GM21390 (cell line): ENCODE measurements around the gene BRAF.
A peak's percentile ranks its signal among the peaks of the same experiment; 100 is the strongest.
"Not testable (repeated sequence)": the region's sequence is repeated elsewhere in the genome, so short reads cannot be mapped to it uniquely, and the experiment has no call there.

Source experiments
- ATAC-seq: cut with Tn5 transposase; IDR thresholded peaks from one replicate; pipeline ENCODE4 v1.9.1; 2021; ENCODE audit not compliant: unreplicated experiment

BRAF gene

DNA sequence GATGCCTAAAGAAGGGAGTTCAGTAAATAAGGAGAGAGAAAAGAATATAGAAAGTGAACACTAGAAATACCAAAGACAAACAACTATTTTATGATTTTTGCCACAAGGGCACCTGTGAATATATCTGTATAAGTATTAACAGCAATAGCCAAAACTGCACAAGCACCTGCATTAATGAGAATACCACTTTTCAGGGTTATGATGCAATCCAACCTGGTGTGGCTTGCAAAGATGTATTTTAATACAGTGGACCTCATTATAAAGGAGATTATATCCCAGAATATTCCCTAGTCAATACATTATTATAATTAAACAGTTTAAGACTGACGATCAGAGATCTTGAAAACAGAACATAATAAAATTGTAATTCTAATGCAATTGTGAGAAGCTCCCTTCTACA is 4.0 kb downstream of the BRAF start:
- ATAC-seq, result no peak

DNA sequence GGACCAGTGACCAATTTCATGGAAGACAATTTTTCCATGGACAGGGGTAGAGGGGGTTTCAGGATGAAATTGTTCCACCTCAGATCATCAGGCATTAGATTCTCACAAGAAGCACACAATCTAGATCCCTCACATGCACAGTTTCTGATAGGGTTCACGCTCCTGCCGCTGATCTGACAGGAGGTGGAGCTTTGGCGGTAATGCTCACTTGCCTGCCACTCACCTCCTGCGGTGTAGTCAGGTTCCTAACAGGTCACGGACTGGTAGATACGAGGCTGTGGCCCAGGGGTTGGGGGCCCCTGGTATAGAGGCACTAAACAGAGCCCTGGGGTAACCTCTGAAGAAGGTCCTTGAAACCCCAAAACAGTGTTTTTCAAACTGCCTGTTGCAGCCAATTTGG is 6.5 kb downstream of the BRAF start:
- ATAC-seq, result no peak

DNA sequence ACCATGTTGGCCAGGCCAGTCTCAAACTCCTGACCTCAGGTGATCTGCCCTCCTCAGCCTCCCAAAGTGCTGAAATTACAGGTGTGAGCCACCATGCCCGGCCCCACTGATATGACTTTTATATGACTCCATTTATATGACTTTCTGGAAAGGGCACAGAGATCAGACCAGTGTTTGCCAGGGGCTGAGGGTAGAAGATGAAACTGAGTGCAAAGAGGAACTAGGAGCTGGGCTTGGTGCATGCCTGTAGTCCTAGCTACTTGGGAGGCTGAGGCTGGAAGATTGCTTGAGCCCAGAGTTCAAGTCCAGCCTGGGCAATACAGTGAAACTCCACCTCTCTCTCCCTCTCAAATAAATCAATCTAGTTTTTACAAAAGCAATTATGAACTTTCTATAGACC is 7.5 kb downstream of the BRAF start:
- no peak for ATAC-seq

DNA sequence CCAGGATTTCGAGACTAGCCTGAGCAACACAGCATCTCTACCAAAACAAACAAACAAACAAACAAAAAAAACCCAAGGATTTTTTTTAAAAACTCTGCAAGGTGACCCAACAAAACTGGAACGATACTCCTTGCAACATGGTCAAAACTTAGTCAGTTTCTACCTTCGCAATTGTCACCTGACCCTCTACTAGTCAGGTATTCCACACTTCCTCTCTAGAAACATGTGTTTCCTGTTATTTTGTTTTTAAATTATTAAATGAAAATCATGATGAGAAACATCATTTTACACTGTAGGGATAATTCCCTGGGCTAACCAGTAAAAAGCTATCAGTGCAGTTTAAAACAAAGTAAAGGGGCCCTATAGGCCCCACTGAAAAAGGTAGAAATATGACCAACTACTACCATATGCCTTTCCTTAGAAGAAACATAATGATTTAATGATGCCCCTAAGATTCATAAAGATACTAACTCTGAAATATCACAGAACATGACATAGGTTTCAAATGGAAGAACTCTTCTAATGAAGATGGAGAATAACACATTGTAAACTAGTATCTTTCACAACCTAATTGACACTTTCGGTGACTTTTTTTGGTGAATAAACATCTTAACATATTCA is 8.7 kb downstream of the BRAF start:
- no peak for ATAC-seq

DNA sequence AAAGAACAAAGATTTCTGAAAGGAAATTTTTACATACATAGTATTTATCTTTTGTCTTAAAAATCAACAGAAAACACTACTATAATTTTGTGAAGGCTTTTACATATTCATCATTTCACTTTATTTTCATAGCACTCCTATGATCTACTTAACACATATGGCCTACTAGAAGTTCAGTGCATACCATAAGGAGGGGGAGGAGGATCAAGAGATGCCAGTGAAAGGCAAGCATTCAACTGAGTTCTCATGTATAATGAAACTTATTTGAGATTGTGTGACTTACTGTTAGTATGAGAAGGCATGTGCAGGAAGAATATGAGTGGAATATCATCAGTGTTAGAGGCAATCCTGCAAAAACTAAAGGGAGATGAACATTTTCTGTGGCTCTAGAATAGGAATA is 10.6 kb downstream of the BRAF start:
- ATAC-seq, result no peak

DNA sequence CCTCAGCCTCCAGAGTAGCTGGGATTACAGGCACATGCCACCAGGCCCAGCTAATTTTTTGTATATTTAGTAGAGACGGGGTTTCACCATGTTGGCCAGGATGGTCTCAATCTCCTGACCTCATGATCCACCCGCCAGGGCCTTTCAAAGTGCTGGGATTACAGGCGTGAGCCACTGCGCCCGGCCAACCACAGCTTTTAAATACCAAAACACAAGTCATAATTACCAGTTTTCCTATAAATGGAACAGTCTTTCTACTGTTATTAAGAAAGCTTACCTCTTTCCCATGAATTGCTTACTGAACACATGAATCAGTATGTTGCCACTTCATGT is 11.2 kb downstream of the BRAF start:
- not testable (repeated sequence) for ATAC-seq

- no peak for ATAC-seq
Measured at GRCh38 chr7:140911746-140912145, 13.0 kb downstream of the BRAF start.

DNA sequence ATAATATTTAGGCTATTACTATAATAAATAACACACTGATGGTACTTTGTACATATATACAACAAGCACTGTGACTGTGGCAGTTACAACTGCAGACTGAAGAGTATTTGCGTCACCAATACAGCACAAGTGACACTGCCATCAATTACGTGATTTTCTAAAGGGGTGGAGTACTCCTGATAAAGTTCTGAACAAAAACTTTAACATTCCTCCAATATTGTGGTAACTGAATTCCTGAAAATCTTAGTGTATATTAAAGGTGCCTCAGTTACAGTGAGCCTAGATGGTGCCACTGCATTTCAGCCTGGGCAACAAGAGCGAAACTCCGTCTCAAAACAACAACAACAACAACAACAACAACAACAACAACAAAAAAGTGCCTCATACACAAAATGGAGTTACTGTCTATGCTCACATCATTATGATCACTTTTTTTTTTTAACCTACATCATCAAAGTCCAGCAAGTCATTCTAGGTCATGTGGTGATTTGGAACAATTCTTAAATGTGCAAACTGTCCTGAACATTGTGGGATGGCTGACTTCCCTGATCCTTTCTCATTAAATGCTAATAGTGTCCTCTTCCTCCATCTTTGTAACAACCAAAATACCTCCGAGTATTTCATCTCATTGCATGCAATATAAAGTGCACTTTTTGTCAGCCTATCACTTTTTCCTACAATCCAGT is 15.1 kb downstream of the BRAF start:
- ATAC-seq, result no peak

DNA sequence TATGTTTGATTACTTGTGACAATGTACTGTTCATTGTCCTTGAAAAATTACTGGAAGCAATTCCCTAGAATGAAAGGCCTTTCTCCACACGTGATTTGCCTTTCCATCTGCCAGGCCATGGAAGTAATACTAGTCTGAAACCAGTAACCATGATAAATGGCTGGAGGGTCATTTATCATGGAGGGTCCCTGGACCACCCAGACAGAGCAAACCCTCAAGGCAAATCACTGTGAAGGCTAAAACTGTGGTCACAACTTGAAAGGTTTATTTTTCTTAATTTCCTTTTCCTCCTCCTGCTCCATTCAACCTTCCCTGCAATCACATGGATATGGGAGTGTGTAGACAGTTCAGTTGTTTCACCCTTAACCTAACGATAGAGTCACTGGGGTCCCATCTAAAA is 16.4 kb downstream of the BRAF start:
- no peak for ATAC-seq

DNA sequence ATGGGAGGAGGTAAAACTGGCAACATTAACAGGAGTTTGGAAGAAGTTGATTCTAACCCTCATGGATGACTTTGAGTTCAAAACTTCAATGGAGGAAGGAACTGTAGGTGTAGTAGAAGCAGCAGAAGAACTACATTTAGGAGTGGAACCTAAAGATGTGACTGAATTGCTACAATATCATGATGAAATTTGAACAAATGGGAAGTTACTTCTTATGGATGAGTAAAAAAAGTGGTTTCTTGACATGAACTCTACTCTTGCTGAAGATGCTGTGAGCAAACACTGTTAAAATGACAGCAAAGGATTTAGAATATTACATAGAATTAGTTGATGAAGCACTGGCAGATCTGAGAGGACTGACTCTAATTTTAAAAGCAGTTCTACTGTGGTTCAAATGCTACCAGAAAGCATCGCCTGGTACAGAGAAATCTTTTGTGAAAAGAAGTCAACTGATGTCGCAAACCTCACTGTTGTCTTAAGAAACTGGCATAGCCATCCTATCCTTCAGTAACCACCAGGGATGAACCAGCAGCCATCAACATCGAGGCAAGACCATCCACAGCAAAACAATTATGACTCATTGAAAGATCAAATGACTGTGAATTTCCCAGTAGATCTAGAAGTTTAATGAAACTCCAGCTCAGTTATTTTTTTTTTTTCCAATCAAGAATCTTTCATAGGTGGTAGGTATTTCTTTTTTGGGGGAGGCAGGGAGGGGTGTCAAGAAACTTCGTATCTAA is 20.8 kb downstream of the BRAF start:
- no peak for ATAC-seq

- ATAC-seq, result peak; percentile 79
Measured at GRCh38 chr7:140902303-140902953, 22.3 kb downstream of the BRAF start.

GRCh38 chr7:140901941-140902302 is 22.8 kb downstream of the BRAF start:
- ATAC-seq, result no peak

GRCh38 chr7:140899883-140900282 is 24.8 kb downstream of the BRAF start:
- no peak for ATAC-seq

DNA sequence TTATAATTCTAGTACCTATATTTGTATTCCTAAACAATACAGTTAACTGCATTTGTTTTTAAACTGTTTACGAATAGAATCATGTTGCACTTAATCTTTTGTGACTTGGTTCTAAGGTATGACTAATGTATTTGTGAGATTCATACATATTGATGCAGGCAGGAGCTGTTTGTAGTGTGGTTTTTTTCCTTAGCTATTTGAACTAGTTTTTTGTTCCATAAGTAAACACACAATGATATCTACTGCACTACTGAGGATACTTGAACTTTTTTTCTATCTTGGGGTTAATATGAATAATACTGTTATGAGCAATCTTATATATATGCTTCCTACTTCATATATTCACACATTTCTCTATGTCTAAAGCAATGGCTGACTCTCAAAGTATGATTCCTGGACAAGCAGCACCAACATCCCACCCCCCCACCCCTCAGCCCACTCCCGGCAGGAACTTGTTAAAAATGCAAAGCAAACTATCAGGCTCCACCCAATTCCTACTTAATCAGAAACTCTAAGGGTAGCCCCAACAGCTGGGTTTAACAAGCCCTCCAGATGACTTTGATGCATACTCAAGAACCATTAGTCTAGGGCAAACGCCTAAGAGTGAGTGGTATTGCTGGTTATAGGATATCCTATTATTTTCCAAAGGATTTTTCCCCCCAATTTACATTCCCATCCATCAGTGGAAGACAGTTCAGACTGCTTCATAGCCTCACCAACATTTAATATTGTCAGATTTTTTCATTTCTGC is 25.8 kb downstream of the BRAF start:
- ATAC-seq, result no peak

GRCh38 chr7:140896996-140897395 is 27.7 kb downstream of the BRAF start:
- no peak for ATAC-seq

GRCh38 chr7:140889645-140890044 is 35.1 kb downstream of the BRAF start:
- ATAC-seq, result no peak

DNA sequence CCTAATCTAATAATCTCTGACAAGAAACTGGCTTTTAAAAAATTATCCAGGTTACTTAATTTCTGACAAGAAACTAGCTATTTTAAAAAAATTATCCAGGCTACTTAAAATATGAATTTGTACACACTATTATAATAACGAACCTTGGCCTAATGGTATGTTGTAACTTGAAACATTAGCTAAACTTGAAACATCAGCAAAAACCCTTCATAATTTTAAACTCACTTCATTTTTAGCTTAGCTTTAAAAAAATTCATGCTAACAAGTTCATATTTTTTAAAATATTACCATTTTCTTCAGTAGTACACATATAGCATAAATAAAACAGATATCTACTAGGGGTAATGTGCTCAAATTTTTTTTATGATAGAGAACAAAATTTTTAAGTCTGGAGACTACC is 35.6 kb downstream of the BRAF start:
- ATAC-seq, result no peak

DNA sequence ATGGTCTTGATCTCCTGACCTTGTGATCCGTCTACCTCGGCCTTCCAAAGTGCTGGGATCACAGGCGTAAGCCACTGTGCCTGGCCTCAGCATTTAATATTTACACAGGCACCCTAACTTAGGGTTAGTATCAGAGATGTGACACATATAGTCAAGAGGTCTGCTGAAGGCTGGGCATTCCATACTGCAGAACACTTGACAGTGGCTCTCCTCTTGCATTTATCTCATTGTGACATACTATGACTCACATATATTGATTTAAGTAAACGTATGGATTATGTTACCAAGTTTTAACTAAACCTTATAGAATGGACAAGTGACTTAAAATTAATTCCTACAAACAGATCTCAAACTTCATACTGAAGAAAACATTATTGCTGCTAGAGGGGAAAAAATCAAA is 36.6 kb downstream of the BRAF start:
- no peak for ATAC-seq

DNA sequence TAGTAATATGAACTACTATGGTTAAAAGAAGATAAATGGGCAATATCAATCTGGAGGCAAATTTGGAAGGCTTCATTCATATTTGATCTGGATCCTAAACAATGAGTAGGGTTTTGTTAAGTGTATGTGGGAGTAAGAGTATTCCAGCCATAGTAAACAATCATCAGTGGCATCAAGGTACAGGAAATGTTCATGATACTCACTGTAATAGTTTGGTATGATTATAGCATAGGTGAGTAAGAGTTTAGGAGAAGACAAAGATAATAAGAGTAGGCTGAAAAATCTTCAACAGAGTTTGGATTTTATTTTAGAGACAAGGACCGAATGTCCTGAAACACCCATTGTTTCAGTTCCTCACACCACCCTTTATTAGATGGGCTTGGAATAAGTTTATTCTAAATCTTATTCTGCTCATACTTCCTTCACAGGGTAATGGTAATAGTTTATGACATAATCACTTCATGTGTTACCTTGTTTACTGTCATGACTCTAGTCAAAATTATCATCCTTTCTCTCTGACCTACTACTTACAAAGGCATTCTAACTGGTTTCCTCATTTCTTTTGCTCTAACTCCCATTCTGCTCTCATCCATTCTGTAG is 38.9 kb downstream of the BRAF start:
- ATAC-seq, result no peak

GRCh38 chr7:140883378-140883777 is 41.4 kb downstream of the BRAF start:
- ATAC-seq, result no peak

DNA sequence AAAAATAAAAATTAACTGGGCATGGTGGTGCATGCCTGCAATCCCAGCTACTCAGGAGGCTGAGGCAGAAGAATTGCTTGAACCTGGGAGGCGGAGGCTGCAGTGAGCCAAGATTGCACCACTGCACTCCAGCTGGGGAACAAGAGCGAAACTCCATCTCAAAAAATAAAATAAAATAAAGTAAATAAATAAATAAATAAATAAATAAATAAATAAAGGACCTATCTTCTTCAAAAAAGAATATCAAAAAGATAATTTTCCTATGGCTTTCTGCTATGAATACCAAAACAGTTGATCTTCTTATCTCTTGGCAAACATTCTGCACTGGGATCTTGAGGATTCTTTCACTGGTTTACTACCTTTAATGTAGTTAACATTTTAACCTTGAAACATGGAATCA is 41.9 kb downstream of the BRAF start:
- ATAC-seq, result not testable (repeated sequence)
